Osteoblast (primary cell): ENCODE results near the gene SP5. TPM values are rescaled to one million over a fixed set of nuclear protein-coding genes. Genes with fewer than 3 reads are reported as not detected.
"Not testable (repeated sequence)": the region's sequence is repeated elsewhere in the genome, so short reads cannot be mapped to it uniquely, and the experiment has no call there.

Experiments used
- DNase-seq: peaks from one replicate; pipeline ENCODE4 v3.0.0; 2011; ENCODE audit warnings: low spot score, mixed read lengths; ENCODE audit not compliant: insufficient read length; ENCODE audit errors: missing footprints
- H2AFZ ChIP-seq: 2 replicates; pipeline ENCODE4 v1.6.0; 2011; ENCODE audit warnings: mild to moderate bottlenecking, low read length
- H3K27ac ChIP-seq: 2 replicates; pipeline ENCODE4 v1.5.1; 2011; ENCODE audit warnings: mild to moderate bottlenecking, low read depth, low read length, moderate library complexity
- H3K27me3 ChIP-seq: 2 replicates; pipeline ENCODE4 v1.6.0; 2012; ENCODE audit warnings: mild to moderate bottlenecking, control low read depth, inconsistent platforms, low read length, moderate library complexity; ENCODE audit not compliant: insufficient read depth
- H3K36me3 ChIP-seq: 2 replicates; pipeline ENCODE4 v1.5.1; 2011; ENCODE audit warnings: mild to moderate bottlenecking, low read length, control low read depth, moderate library complexity; ENCODE audit not compliant: insufficient read depth
- H3K4me1 ChIP-seq: 2 replicates; pipeline ENCODE4 v1.5.1; 2011; ENCODE audit warnings: mild to moderate bottlenecking, low read length, control low read depth, moderate library complexity; ENCODE audit not compliant: insufficient read depth
- H3K4me2 ChIP-seq: 2 replicates; pipeline ENCODE4 v1.6.0; 2011; ENCODE audit warnings: mild to moderate bottlenecking, low read length; ENCODE audit not compliant: insufficient read depth
- H3K4me3 ChIP-seq: fragments of 200-600 bp; sonication (generic); 3 replicates; pipeline ENCODE4 v1.5.1; 2012; ENCODE audit warnings: mild to moderate bottlenecking, low read length, inconsistent platforms; ENCODE audit not compliant: insufficient read depth
- H3K79me2 ChIP-seq: 2 replicates; pipeline ENCODE4 v1.6.0; 2012; ENCODE audit warnings: mild to moderate bottlenecking, low read length, control low read depth, inconsistent platforms; ENCODE audit not compliant: insufficient read depth
- H3K9me3 ChIP-seq: 2 replicates; pipeline ENCODE4 v1.5.1; 2011; ENCODE audit warnings: low read depth, low read length, control low read depth
- H4K20me1 ChIP-seq: 2 replicates; pipeline ENCODE4 v1.6.0; 2012; ENCODE audit warnings: mild to moderate bottlenecking, low read length, control low read depth; ENCODE audit not compliant: insufficient read depth
- total RNA-seq: library from RNA; depleted of rRNA; stranded (reverse); fragments of >200 nt; gene quantifications from 2 replicates; pipeline ENCODE4 v1.2.3, GENCODE V29; 2012
- TF ChIP-seq, protein P1 (sequence below): IDR thresholded peaks from 2 replicates; pipeline ENCODE4 v1.5.1; 2011; ENCODE audit warnings: mild to moderate bottlenecking, low read depth, low read length, moderate library complexity; ENCODE audit errors: extremely low read depth

Gene SP5
- total RNA-seq, 1 donor = not detected

DNA sequence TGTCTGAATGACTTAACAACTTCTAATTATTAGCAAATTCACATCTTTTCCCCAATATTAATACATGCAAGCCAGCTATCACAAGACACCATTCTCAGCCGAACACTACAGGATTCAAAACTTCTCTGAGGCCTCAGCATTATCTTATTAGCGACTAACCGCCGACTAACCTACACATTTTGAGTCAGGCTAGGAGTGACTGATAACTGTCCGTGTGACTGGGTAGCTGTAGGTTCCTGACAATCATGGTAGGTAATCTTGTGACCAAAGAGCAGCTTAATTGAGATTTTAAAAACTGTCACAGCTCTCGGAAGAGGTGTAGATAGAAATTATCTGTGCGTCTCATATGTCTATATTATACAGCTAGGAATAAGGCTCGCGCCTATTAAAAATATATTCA lies 44.1 kb upstream of the SP5 start:
- Histone ChIP-seq H3K9me3 (no peaks in the 10 kb centered on the region), H3K4me2 (no peak overlapping the region), H3K27me3 (no peaks in the 10 kb centered on the region), H4K20me1 (no peaks in the 10 kb centered on the region), H3K79me2 (no peaks in the 10 kb centered on the region), H3K36me3 (no peaks in the 10 kb centered on the region), H2AFZ (no peak overlapping the region), H3K27ac (no peak overlapping the region), H3K4me1 (no peaks in the 10 kb centered on the region), H3K4me3 (no peak overlapping the region)
- TF ChIP-seq, protein P1, sequence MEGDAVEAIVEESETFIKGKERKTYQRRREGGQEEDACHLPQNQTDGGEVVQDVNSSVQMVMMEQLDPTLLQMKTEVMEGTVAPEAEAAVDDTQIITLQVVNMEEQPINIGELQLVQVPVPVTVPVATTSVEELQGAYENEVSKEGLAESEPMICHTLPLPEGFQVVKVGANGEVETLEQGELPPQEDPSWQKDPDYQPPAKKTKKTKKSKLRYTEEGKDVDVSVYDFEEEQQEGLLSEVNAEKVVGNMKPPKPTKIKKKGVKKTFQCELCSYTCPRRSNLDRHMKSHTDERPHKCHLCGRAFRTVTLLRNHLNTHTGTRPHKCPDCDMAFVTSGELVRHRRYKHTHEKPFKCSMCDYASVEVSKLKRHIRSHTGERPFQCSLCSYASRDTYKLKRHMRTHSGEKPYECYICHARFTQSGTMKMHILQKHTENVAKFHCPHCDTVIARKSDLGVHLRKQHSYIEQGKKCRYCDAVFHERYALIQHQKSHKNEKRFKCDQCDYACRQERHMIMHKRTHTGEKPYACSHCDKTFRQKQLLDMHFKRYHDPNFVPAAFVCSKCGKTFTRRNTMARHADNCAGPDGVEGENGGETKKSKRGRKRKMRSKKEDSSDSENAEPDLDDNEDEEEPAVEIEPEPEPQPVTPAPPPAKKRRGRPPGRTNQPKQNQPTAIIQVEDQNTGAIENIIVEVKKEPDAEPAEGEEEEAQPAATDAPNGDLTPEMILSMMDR = no peak
- DNase-seq = no peak

DNA sequence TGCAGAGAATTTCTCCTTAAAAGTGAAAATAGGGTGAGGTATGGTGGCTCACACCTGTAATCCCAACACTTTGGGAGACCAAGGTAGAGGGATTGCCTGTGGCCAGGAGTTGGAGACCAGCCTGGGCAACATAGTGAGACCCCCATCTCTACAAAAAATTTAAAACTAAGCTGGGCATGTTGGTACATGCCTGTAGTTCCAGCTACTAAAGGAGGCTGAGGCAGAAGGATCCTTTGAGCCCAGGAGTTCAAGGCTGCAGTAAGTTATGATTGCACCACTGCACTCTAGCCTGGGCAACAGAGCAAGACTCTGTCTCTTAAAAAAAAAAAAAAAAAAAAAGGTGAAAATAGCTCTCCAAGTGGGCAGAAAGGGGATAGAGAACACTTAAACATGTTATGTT lies 40.9 kb upstream of the SP5 start:
- not testable (repeated sequence) for DNase-seq, H3K9me3 ChIP-seq, H3K27ac ChIP-seq, H3K36me3 ChIP-seq, H3K79me2 ChIP-seq, H3K27me3 ChIP-seq, H3K4me3 ChIP-seq, H2AFZ ChIP-seq, H3K4me2 ChIP-seq, H4K20me1 ChIP-seq, H3K4me1 ChIP-seq

DNA sequence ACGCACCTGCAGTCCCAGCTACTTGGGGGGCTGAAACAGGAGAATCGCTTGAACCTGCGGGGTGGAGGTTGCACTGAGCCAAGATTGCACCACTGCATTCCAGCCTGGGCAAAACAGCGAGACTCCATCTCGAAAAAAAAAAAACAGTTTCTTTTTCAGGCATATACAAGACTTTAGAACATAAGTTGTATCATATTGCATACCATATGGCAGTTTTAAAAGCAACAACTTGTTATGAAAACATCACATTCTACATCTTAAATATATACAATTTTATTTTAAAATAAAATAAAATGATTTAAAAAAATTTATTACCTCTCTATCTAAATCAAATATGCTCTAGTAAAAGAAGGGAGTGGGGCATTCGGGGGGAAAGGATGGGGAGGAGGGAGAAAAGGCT lies 39.4 kb upstream of the SP5 start:
- no peaks in the 10 kb centered on the region for H3K79me2 ChIP-seq
- no peaks in the 10 kb centered on the region for H3K9me3 ChIP-seq
- H3K4me2 ChIP-seq = no peak overlapping the region
- H4K20me1 ChIP-seq = no peaks in the 10 kb centered on the region
- H3K4me1 ChIP-seq = no peaks in the 10 kb centered on the region
- H3K36me3 ChIP-seq = no peaks in the 10 kb centered on the region
- no peaks in the 10 kb centered on the region for H3K27me3 ChIP-seq
- TF ChIP-seq, protein P1 = no peak
- H2AFZ ChIP-seq = no peak overlapping the region
- no peak overlapping the region for H3K27ac ChIP-seq
- no peak for DNase-seq
- no peak overlapping the region for H3K4me3 ChIP-seq

DNA sequence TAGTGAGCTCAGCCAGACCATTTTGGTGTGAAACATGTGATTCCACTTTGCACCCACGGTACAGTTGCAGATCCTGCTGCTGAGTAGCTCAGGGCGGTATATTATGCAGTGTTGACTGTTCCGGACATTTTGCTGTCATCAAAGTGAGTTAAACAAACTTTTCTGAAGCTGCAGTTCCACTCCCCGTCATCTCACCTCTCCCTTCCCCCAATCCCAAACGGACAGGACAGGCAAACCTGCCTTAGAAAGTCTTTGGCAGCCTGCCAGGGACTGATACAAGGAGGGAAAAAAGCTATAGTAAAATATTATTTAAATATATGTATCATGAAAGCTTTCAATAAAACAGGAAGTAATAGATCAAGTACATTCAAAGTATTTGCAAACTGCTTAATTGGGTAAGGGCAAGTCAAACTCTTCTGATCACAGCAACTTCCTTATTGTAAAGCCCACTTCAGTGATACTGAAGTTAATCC lies 35.5 kb upstream of the SP5 start:
- Histone ChIP-seq H2AFZ (no peak overlapping the region), H3K27ac (no peak overlapping the region), H4K20me1 (no peaks in the 10 kb centered on the region), H3K4me1 (no peaks in the 10 kb centered on the region), H3K79me2 (no peaks in the 10 kb centered on the region), H3K9me3 (no peaks in the 10 kb centered on the region), H3K27me3 (no peaks in the 10 kb centered on the region), H3K4me2 (no peak overlapping the region), H3K36me3 (no peaks in the 10 kb centered on the region), H3K4me3 (no peak overlapping the region)
- TF ChIP-seq, protein P1 = no peak
- DNase-seq = no peak
